GM12801 (cell line): ENCODE measurements around the gene MYO7B.

Experiments
- CTCF ChIP-seq: IDR thresholded peaks from one replicate; pipeline ENCODE4 v1.5.1; 2011; ENCODE audit warnings: control low read depth; ENCODE audit not compliant: insufficient read length; ENCODE audit errors: extremely low read depth

Gene MYO7B

GRCh38 chr2:127514076-127514475 lies 21.4 kb upstream of the MYO7B start:
- no peak for TF ChIP-seq CTCF

DNA sequence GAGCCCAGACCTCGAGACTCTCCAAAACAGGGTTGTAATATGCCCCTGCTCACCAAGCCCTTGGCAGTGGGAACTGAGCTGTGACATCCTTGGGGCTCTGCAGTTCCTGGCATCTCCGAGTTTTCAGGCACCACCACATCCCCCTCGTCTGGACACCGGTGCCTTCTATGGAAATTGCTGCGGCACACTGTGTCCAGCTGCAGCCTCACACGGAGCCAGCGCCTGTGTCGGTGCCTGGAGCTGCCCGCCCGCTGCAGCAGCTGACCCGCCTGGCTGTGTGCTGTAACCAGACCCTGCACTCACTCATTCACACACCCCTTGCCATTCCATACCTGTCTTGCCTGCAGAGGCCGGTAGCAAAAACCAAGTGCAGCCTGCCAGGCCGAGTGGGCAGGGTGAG lies 21.0 kb upstream of the MYO7B start:
- no peak for TF ChIP-seq CTCF

DNA sequence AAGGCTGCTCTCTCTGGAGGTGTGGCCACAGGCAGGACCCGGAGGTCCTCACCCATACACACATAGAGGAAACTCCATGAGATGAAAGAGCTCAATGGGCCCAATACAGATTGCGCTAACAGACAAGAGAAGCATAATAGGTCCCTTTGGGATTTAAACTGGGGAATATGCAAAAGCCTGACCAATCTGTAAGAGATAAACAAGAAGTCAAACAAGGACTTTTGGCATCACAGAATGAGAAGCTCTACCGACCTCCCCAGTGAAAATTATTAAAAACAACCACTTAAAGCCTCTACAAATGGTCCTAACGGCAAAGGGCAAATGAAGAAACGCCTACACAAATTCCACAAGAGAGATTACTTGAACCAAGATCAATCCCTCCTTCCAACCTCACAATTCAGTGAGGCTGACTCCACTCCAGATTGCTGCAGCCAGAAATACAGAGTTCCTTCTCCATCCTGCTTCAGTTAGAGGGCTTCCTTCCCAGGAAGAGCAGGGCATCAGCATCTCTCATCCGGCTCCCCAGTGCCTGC lies 20.0 kb upstream of the MYO7B start:
- TF ChIP-seq CTCF: no peak

DNA sequence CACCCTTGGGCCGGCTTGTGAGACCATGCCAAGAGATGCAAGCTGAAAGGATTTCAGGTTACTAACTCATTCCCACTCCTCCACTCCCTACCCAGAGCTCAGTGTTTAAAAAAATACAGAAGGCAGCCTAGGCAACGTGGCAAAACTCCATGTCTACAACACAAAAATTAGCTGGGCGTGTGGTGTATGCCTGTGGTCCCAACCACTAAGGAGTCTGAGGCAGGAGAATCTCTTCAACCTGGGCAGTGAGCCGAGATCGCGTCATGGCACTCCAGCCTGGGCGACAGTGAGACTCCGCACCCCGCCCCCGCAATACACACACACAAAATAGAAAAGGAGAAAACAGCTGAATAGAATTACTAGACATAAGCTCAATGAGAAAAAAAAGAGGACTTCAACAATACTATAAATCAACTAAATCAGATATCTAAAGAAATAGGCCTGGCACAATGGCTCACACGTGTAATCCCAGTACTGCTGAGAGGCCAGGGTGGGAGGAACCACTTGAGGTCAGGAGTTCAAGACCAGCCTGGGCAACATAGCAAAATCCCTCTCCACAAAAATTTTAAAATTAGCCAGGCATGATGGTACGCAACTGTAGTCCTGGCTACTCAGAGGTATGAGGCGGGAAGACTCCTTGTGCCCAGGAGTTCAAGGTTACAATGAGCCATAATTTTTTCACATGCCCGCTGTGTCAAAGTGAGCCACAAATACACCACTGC lies 19.3 kb upstream of the MYO7B start:
- TF ChIP-seq CTCF: no peak

DNA sequence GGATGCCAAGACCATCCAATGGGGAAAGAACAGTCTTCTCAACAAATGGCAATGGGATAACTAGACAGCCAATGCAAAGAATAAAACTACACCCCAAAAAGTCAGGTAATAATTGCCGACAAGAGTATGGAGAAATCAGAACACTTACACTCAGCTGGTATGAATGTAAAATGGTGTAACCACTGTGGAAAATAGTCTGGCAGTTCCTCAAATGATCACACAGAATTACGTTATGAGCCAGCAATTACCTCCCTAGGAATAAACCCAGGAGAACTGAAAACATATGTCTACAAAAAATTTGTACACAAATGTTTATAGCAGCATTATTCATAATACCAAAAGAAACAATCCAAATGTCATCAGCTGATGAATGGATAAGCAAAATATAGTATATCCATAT lies 18.0 kb upstream of the MYO7B start:
- no peak for TF ChIP-seq CTCF

DNA sequence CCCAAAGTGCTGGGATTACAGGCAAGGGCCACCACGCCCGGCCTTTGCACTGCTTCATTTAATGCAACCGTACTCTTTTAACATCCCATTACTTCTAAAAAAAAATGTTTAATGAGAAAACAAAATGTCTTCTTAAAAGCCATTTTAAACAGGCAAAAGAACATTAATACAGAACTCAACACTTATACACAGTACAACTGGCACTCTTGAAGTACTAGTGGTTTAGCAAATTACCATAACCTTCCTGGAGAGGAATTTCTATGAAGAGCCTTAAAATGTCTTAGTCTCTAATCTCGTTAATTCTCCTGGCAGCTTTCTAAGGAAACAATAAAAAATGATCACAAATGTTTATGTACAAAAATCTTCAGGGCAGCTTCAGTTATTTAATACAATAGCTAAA lies 15.1 kb upstream of the MYO7B start:
- no peak for TF ChIP-seq CTCF

DNA sequence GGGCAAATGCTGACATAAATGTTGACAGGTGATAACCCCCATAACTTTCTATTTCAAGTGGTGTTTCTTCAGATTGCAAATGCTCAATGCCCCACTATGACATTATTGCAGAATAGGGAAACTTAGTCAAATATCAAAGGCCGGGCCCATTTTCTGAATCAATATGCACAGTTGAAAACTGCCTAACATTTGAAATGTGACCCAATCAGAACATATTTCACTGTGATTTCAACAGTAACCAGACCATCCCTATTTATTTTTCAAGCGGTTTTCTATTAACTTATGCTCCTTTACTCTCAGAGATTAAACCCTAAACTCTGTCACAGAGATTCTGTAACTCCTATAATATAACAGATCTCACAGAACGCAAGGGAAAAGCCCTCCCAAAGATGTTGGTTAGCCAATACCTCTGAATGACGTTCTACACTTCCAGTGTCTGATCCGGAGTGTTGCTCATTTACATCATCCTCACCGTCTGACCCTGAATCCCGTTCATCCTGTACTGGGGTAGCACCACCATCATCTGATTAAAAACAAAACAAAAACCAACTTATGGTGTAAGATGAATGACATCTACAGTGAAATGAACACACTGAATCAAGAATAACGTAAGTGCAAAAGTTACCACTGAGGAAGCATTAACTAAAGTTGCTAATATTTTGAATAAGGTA lies 12.1 kb upstream of the MYO7B start:
- TF ChIP-seq CTCF: no peak
